NCI-H2081 (cell line): ENCODE measurements around the gene SKA1.
A peak's percentile ranks its signal among the peaks of the same experiment; 100 is the strongest.
"Not testable (repeated sequence)": the region's sequence is repeated elsewhere in the genome, so short reads cannot be mapped to it uniquely, and the experiment has no call there.

Experiments used
- DNase-seq, 2 experiments: peaks; one replicate each; lab custom pipeline; 2025; lab: John Stamatoyannopoulos, UW

SKA1 gene

DNA sequence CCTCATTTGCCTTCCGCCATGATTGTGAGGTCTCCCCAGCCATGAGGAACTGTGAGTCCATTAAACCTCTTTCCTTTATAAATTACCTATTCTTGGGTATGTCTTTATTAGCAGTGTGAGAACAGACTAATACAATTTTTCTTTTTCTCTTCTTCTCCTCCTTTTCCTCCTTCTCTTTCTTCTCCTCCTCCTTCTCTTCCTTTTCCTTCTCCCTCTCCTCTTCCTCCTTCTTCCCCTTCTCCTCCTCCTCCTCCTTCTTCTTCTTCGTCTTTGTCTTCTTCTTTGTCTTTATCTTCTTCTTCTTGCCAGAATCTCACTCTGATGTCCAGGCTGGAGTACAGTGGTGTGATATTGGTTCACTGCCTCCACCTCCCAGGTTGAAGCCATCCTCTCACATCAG lies 20.2 kb downstream of the SKA1 start:
- no peak for DNase-seq

DNA sequence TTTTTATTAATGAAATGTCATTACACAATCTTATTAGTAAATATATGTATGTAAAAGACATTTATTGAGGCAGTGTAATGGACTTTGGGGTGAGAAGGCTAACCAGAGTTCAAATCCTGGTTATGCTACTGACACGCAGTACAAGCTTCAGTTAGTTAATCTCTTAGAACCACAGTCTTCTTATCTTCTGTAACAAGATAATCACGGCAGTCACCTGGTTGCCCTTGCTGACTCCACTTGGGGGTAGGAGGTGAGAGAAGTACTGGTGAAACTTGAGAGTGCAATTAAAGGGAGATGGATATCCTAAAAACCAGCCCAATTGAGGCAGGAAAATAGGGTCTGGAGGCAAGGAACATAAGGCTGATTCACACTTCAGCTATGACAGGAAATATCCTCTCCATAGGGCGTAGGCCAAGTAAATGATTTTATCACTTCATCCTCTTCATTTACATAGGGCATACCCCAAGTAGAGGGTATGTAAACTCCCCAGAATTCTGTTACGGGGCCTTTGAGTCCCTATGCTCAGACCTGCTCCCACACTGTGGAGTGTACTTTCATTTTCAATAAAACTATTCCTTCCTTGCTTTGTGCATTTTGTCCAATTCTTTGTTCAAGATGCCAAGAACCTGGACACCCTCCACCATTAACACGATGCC lies 21.3 kb downstream of the SKA1 start:
- no peak for DNase-seq

DNA sequence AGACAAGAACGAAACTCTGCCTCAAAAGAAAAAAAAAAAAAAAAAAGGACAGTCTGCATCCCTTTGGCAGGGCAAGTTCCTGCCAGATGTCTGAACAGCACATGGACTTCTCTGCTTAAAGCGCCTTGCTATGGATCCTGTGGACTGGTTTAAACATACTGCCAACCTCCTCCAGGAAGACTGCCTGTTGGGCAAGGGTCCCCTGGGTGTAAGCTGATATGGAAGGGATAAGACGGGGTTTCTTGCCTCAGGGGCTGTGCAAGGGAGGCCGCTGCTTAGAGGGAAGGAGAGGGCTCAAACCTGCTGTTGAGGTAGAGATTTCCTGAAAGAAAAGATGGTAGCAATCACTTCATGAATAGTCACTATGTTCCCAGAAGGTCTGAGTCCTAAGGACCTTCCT lies 22.2 kb downstream of the SKA1 start:
- no peak for DNase-seq

DNA sequence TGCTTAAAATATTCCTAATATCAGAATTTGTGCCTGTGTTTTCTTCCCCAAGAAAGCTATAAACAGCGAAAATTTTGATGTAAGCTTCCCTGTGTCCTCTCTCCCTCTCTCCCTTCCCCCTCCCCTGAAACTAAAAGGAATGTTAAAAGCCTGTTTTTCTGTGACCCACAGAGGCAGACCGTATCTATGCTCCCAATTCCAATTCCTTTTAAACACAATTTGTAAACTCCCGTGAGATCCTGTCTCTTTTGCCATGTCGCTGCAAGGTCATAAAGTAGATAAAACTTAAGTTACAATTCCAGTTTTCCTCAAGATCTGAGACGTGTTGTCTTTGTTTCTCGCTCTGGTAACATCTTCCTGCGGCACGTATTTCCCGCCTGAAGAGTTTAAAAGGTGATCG lies 23.3 kb downstream of the SKA1 start:
- DNase-seq, result no peak

DNA sequence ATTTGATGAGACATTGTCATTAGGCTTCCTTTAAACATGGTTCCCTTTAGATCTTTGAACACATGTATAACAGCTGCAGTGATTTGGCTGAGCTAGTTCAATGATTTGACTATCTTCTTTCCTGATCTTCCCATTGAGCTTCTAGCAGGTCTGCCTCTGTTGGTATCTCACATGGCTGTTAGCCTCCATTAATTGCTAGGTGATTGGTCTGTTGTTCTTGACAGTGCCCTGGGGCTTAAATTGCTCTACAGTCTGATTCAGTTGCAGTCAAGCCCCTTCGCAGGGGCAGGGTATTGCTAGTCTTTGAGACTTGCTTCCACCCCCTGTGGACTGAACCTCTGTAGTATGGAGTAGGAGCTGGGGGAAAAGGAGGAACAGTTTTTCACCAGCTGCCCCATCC lies 24.1 kb downstream of the SKA1 start:
- DNase-seq, result no peak

DNA sequence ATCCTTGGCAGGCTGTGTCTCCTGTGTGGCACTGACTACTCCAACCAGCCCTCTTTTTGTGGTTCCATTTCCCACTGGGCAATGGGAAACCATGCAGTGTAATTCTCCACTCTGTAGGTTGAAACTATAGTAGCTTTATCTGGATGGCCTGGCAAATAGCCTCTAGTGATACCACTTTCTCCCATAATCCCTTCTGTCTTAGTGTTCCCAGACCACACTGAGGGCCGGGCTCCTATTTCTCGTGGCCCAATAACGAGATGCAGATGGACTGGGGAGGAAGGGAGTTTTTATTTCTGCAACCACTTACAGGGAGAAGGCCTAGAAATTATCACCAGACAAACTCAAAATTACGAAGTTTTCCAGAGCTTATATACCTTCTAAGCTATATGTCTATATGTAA lies 24.7 kb downstream of the SKA1 start:
- no peak for DNase-seq

DNA sequence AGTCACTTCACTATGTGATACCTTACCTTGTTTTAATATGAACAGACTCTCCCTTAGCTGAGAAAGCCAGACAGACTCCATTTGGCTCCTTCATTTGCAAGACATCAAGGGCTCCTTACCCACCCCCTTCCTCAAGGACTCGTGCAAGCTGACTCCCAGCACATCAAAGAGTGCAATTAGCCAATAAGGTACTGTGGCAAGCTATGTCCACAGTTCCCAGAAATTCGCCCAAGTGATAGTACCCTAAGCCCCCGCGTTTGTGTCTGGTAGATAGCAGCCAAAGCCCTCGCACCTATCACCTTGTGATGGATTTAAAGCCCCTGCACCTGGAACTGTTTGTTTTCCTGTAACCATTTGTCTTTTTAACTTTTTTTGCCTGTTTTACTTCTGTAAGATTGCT lies 25.6 kb downstream of the SKA1 start:
- DNase-seq, result not testable (repeated sequence)

DNA sequence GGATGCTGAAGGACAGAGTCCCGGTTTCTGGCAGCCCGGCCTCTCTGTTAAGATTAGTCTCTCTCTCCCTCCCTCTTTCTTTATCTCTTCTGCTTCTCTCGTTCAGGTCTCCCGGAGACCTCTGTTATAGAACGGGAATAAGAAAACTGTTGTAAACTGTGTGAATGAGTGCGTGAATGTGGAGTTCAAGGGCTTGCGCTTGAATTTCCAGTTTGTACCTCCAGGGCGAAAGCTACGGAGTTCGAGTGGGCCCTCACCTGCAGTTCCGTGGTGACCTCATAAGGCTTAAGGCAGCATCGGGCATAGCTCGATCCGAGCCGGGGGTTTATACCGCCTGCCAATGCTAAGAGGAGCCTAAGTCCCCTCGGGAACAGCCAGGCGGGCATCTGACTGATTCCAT lies 26.4 kb downstream of the SKA1 start:
- DNase-seq, result no peak

DNA sequence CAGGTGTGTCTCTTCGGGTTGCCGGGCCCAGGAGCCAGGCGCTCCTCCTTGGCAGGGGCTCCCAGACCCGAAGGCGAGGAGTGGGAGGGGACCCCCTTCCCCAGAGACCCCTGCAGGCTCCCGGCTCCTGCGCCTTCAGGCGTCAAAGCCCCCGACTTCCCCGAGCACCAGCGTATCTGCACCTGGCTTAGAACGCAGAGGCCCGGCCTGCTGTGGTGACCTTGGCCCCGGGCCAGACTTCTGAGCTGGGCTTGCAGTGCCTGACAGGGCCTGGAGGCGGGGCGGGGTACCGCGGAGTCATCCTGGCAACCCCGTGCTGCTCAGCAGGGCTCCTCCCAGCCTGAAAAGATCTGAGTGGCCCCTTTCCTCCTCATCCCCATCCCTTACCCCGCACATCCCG lies 27.0 kb downstream of the SKA1 start:
- DNase-seq, result peak in 1 of 2 experiments; percentile 2

DNA sequence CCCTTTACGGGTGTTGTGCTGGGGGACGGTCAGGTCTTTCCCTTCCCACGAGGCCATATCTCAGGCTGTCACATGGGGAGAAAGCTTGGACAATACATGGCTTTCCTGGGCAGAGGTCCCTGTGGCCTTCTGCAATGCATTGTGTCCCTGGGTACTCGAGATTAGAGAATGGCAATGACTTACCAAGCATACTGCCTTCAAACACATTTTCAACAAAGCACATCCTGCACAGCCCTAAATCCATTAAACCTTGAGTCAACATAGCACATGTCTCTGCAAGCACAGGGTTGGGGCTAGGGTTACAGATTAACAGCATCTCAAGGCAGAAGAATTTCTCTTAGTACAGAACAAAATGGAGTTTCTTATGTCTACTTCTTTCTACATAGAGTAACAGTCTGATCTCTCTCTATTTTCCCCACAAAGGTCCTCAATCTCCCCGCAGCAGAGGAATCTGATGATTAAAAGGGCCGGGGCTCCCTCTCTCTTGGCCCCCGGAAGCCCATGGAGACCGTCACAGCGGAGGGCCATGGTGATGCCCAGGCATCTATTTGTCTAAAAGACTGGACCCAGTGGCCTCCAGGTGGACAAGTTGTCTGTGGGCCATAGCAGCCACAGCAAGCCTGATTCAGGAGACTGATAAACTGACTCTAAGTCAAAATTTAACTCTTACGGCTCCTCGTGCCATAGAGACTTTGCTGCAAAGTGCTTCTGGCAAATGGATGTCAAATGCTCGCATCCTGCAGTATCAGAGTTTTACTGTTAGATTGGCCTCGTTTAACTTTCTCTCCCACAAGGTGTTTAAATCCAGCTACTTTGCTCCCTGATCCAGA lies 30.1 kb downstream of the SKA1 start:
- peak in 1 of 2 experiments; percentile 1 for DNase-seq

DNA sequence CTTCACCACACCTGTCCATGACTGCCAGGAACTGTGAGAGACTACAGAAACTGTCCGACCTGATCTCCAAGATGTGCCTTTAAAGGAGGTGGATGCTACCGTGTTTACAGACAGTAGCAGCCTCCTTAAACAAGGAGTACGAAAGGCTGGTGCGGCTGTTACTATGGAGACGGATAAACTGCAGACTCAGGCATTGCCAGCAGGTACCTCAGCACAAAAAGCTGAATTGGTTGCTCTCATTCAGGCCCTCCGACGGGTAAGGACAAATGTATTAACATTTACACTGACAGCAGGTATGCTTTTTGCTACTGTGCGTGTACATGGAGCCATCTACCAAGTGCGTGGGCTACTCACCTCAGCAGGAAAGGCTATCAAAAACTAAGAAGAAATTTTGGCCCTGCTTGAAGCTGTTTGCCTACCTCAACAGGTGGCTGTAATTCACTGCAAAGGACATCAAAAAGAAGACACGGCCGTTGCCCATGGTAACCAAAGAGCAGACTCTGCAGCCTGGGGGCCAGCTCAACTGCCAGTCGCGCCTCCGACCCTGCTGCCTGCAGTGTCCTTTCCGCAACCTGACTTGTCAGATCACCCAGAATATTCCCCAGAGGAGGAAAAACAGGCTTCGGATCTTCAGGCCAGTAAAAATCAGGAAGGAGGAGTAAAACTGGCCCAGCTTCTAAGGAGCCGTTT lies 30.9 kb downstream of the SKA1 start:
- peak; percentile 49 to 70 for DNase-seq

DNA sequence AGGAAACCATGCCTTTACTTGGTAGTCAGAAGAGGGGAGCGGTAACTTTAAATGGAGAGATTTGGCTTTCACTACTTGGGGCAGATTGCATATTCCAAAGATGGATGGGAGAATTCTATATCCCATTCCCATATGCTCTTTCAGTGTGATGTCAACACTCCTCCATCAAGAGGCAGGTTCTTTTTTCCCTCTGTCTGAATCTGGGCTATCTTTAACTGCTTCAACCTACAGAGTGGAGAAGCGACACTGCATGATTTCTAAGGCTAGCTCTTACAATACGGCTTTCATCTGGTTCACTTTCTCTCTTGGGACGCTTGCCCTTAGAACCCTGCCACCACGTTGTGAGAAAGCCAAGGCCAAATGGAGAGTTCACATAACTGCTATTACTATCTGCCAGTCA lies 34.4 kb downstream of the SKA1 start:
- DNase-seq, result no peak

DNA sequence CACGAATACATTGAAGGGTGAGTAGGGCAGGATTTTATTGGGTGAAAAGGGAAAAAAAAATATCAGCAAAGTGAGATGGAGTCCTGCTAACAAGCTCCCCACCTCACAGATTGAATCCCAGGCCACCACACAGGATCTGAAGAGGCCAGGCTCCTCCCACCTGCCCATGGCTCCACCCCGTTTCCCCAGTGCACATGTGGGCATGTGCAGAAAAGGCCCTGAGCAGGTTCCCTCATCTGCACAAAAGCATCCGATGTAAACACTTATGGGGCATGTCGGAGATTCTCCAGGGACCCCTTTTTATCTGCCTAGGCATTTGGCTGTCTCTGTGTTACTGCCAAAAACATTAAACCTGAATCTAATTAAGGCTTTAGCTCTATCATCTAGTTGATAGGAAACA lies 35.2 kb downstream of the SKA1 start:
- no peak for DNase-seq

DNA sequence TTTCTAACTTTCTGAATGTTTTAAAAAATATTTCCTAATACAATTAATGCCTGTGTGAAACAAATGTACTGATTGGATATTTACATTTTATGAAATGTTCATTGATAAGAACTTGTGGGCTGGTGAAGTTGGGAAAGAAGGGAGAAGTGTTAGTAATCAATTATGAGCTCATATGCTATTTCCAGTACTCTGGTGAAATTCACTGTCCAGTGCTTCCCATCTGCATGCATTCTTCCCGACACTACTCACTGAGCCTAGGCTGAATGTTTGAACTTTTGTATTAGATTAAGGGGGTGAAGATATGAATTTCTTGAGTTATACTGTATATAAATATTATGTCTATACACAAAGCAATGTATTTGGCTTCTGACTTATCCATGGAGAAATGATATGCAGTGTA lies 36.0 kb downstream of the SKA1 start:
- no peak for DNase-seq

DNA sequence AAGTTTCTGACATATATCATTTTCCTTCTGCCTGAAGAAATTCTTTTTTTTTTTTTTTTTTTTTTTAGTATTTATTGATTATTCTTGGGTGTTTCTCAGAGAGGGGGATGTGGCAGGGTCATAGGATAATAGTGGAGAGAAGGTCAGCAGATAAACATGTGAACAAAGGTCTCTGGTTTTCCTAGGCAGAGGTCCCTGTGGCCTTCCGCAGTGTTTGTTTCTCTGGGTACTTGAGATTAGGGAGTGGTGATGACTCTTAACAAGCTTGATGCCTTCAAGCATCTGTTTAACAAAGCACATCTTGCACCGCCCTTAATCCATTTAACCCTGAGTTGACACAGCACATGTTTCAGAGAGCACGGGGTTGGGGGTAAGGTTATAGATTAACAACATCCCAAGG lies 42.0 kb downstream of the SKA1 start:
- not testable (repeated sequence) for DNase-seq

DNA sequence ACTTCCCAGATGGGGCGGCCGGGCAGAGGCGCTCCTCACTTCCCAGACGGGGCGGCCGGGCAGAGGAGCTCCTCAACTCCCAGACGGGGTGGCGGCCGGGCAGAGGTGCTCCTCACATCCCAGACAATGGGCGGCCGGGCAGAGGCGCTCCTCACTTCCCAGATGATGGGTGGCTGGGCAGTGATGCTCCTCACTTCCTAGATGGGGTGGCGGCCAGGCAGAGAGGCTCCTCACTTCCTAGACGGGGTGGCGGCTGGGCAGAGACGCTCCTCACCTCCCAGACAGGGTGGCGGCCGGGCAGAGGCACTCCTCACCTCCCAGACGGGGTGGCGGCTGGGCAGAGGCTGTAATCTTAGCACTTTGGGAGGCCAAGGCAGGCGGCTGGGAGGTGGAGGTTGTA lies 42.9 kb downstream of the SKA1 start:
- not testable (repeated sequence) for DNase-seq

DNA sequence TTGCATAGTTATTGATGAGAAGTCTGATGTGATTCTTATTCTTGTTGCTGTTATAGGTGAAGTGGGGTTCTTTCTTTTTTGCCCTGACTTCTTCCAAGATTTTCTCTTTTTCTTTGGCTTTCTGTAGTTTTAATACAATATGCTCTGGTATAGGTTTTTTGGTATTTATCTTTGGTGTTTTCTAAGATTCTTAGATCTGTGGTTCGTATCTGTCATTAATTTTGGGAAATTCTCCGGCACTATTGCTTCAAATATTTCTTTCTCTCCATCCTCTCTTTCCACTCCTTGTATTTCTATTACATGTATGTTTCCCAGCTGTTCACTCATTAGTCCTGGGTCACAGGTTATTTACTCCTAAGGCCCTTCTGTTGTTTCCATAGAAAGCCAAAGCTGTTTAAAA lies 43.8 kb downstream of the SKA1 start:
- no peak for DNase-seq

DNA sequence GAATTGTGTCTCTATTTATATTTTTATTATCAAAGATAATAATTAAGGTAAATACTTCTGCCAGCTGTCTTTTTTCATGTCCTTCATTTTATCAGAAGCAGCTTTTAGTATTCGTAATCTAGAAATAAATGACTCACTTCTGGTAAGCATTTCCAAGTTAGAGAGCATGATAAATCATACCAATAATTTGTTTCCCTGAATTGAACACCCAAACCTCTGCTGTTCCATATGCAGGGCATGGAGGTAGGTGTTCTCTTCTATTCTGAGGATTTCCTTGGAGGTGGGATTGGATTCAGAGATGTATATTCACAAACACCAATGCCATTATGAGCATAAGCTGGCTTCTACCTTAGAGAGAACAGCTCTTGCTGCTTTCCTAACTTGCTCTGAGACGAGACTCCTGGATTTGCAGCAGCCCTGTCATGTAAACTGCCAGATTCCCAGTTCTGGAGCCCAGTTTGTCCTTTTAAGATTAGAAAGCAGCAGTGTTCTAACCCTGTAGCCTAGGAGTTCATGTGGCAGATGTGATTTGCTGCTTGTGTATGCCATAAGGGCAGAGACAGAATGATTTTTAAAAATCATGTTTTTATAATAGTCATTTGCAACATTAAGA lies 47.5 kb downstream of the SKA1 start:
- DNase-seq, result no peak

DNA sequence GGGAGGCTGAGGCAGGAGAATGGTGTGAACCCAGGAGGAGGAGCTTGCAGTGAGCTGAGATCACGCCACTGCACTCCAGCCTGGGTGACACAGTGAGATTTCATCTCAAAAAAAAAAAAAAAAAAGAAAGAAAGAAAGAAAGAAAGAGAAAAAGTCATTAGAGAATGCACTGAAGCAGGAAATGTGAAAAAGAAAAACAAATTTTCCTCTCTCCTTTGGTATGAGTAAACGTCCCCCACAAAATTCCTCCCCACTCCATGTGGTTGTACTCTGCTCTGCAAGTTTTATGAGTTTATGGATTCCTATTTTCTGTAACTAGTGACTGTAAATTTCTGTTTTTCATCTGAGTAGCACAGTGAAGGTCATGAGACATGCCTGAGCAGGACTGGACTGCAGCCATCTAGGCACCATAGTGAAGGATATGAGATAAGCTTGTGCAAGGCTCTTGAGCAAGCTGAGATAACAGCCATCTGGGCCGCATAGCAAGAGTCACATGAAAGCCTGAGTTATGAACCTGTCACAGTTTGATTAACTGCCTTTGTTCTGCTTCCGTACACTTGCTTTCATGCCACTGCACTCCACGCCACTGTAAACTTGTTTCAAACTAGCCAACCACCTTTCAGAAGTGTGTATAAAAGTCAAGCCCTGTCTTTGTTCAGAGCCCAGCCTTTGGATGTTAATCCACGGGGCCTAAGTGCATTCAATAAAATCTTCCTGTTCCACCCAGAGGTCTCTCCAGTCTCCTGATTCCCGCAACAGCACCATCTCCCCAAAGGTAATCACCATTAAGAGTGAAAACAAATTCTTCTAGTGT lies 50.2 kb downstream of the SKA1 start:
- DNase-seq, result no peak

DNA sequence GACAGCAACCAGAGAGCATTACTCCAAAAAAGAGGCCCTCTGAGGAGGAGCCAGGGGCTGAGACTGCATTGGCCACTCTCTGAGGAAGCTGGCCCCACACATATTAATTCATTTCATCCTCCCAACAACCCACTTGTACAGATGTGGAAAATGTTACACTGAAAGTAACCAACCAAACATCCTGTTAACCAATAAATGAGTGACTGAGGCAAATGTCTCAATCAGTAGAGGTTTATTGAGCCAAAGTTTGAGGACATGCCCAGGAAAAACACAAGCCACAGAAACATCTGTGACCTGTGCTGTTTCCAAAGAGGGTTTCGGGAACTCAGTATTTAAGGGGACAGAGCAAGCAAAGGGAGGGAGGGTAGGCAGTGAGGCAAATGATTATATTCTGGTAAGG lies 53.0 kb downstream of the SKA1 start:
- no peak for DNase-seq

DNA sequence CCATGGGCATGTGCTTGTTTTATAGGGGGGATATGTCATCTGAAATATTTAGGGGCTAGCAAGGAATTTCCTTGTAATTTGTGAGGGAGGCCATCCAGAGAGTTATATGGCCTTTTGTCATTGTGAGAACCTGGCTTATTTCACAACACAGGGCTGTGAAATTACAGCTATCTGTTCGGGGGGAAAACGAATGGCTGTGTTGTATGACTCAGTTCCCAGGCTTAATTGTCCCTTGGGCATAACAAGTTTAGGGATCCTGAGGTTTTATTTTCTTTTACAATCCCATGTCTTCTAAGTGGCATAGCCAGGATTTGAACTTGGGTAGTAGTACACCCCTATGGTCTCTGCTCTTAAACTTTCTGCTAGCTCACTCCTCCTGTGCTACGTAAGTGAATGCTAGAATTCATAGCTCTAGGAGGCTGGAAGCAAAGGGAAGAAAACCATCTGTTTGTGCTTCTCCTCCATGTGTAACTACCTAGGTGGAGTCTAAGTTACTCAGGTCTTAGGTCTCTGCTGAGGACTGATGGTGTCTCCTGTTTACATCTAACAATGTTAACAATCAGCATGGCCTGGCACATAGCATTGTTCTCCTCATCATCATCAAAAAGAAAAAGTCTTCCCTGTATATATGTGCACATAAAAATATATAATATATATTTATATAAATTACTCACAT lies 53.8 kb downstream of the SKA1 start:
- DNase-seq, result no peak
